Keratinocyte (primary cell): ENCODE measurements around the gene FXYD2. TPM values are rescaled to one million over a fixed set of nuclear protein-coding genes. Genes with fewer than 3 reads are reported as not detected.

Source experiments
- DNase-seq: peaks from one replicate; pipeline ENCODE4 v3.0.0-alpha.2; 2011; ENCODE audit warnings: low read depth, missing footprints, low spot score
- FAIRE-seq: peaks from 2 replicates; lab custom pipeline; 2011; peaks lifted over from hg19 to GRCh38; lab: Jason Lieb, UNC
- H2AFZ ChIP-seq: 2 replicates; pipeline ENCODE4 v1.6.0; 2012; ENCODE audit warnings: low read length, control low read depth, inconsistent platforms; ENCODE audit not compliant: control insufficient read depth
- H3K27ac ChIP-seq: 2 replicates; pipeline ENCODE4 v1.5.1; 2011; ENCODE audit warnings: low read length; ENCODE audit not compliant: control insufficient read depth, insufficient read depth
- H3K27me3 ChIP-seq: 3 replicates; pipeline ENCODE4 v1.6.0; 2011; ENCODE audit warnings: low read length; ENCODE audit not compliant: control insufficient read depth, insufficient read depth; ENCODE audit errors: extremely low read depth
- H3K36me3 ChIP-seq, 2 experiments: 2 replicates in 1 of 2; 3 replicates in 1 of 2; pipeline ENCODE4 v1.5.1; 2011; ENCODE audit warnings: low read length in 2 of 2, mild to moderate bottlenecking in 1 of 2; ENCODE audit not compliant: control insufficient read depth in 2 of 2, insufficient read depth in 2 of 2; ENCODE audit errors: extremely low read depth in 1 of 2
- H3K4me1 ChIP-seq: 3 replicates; pipeline ENCODE4 v1.5.1; 2011; ENCODE audit warnings: low read length; ENCODE audit not compliant: control insufficient read depth, insufficient read depth; ENCODE audit errors: extremely low read depth
- H3K4me2 ChIP-seq: 3 replicates; pipeline ENCODE4 v1.6.0; 2011; ENCODE audit warnings: low read depth, low read length; ENCODE audit not compliant: control insufficient read depth, insufficient read depth; ENCODE audit errors: extremely low read depth
- H3K4me3 ChIP-seq, 3 experiments: fragments of 200-600 bp in 1 of 3; sonication (generic) in 1 of 3; 2 replicates in 2 of 3; 3 replicates in 1 of 3; pipeline ENCODE4 v1.5.1; 2011 to 2016; ENCODE audit warnings: low read length in 3 of 3, mild to moderate bottlenecking in 3 of 3, control low read depth in 2 of 3, inconsistent platforms in 1 of 3, low read depth in 1 of 3, mixed read lengths in 1 of 3, mixed run types in 1 of 3, moderate library complexity in 1 of 3; ENCODE audit not compliant: control insufficient read depth in 2 of 3, insufficient read depth in 2 of 3; ENCODE audit errors: extremely low read depth in 1 of 3
- H3K79me2 ChIP-seq: 2 replicates; pipeline ENCODE4 v1.6.0; 2012; ENCODE audit warnings: low read length; ENCODE audit not compliant: control insufficient read depth, insufficient read depth
- H3K9ac ChIP-seq: 3 replicates; pipeline ENCODE4 v1.6.0; 2011; ENCODE audit warnings: low read length; ENCODE audit not compliant: control insufficient read depth, insufficient read depth; ENCODE audit errors: extremely low read depth
- H3K9me1 ChIP-seq: 3 replicates; pipeline ENCODE4 v1.6.0; 2011; ENCODE audit warnings: low read length; ENCODE audit not compliant: control insufficient read depth, insufficient read depth; ENCODE audit errors: extremely low read depth
- H3K9me3 ChIP-seq: 2 replicates; pipeline ENCODE4 v1.5.1; 2012; ENCODE audit warnings: low read depth, low read length; ENCODE audit not compliant: control insufficient read depth
- H4K20me1 ChIP-seq: 3 replicates; pipeline ENCODE4 v1.6.0; 2011; ENCODE audit warnings: low read length; ENCODE audit not compliant: control insufficient read depth, insufficient read depth; ENCODE audit errors: extremely low read depth
- CTCF ChIP-seq, 3 experiments: IDR thresholded peaks in 1 of 3; conservative IDR thresholded peaks in 1 of 3; optimal IDR thresholded peaks in 1 of 3; 2 replicates in 2 of 3; 3 replicates in 1 of 3; pipeline versions ENCODE3 to v1.5.1; 2011; ENCODE audit warnings: low read length in 3 of 3, mild to moderate bottlenecking in 3 of 3, moderate library complexity in 2 of 3, control low read depth in 1 of 3, inconsistent platforms in 1 of 3; ENCODE audit not compliant: insufficient read depth in 2 of 3; ENCODE audit errors: extremely low read depth in 1 of 3
- EZH2 ChIP-seq: IDR thresholded peaks from one replicate; pipeline ENCODE4 v1.6.1; 2012; ENCODE audit warnings: inconsistent platforms, mild to moderate bottlenecking, low read length, moderate library complexity
- dilution Hi-C: fragments of 300-500 bp; cut with MboI; formaldehyde crosslinking; loops from one replicate; pipeline ENCODE4 v1.7.0; 2020; ENCODE audit warnings: low sequenced_read_pairs; ENCODE audit not compliant: extremely low pct_ligation_motif_present
- polyA plus RNA-seq, 5 experiments: library from polyadenylated mRNA; depleted of rRNA in 3 of 5; stranded (reverse) in 3 of 5; stranded (forward) in 1 of 5; unstranded in 1 of 5; fragments of >200 nt; gene quantifications; 1 replicate in 1 of 5; 2 replicates in 3 of 5; 3 replicates in 1 of 5; pipeline versions ENCODE4 v1.2.1 to v1.2.3, GENCODE V29; 2011 to 2012; ENCODE audit warnings: missing spikeins in 2 of 5, low read depth in 1 of 5, low replicate concordance in 1 of 5

The FXYD2 gene
- polyA plus RNA-seq, 1 donor (not counting 4 experiments of a cell fraction or from before 2014, with no cell fraction given): not detected

DNA sequence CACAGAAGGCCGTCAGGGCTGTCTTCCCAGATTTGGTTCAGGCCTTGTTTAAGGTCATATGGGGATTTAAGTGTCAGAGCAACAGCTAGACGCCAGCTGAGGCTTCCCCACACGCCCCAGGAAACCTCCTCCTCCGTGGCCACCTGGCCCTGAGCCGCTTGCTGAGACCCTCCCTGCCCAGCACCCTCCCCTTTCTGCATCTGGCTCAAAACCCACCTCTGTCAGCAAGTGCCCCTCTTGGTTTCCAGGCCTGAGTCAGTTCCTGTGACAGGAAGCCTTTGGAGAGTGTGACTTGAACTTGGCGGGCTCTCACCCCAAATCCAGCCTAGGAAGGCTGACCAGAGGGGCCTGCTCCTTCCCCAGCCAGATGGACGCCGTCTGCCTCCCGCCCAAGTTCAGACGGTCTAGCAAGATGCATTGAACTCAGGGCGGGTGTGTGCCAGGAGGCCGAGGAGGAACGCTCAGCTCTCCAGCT is 561 bp downstream of the FXYD2 start:
- no peaks in the 10 kb centered on the region for H3K79me2 ChIP-seq
- no peak overlapping the region for H3K9ac ChIP-seq
- no peak overlapping the region for H3K4me2 ChIP-seq
- DNase-seq (no peak), FAIRE-seq (no peak)
- no peak for TF ChIP-seq CTCF (optimal IDR thresholded peaks at IDR 0.05 in 1 of 3, IDR thresholded peaks at IDR 0.05 in 1 of 3, conservative IDR thresholded peaks at IDR 0.05 in 1 of 3; ENCODE audit: extremely low read depth in 1 of 3, insufficient read depth in 2 of 3, low read length in 3 of 3)
- no peak for TF ChIP-seq EZH2
- peaks cover 22% of the 10 kb centered on the region for H3K4me1 ChIP-seq
- H4K20me1 ChIP-seq: no peaks in the 10 kb centered on the region
- H3K4me3 ChIP-seq: no peak overlapping the region
- H3K36me3 ChIP-seq: no peaks in the 10 kb centered on the region
- H3K27ac ChIP-seq: no peak overlapping the region
- no peaks in the 10 kb centered on the region for H3K9me3 ChIP-seq
- no peak overlapping the region for H2AFZ ChIP-seq
- dilution Hi-C loops: loop anchor here (25.0 kb wide), 1 partner anchor 387 kb away; no protein-coding TSS in a partner anchor
- H3K27me3 ChIP-seq: peaks cover 6% of the 10 kb centered on the region
- H3K9me1 ChIP-seq: no peaks in the 10 kb centered on the region

DNA sequence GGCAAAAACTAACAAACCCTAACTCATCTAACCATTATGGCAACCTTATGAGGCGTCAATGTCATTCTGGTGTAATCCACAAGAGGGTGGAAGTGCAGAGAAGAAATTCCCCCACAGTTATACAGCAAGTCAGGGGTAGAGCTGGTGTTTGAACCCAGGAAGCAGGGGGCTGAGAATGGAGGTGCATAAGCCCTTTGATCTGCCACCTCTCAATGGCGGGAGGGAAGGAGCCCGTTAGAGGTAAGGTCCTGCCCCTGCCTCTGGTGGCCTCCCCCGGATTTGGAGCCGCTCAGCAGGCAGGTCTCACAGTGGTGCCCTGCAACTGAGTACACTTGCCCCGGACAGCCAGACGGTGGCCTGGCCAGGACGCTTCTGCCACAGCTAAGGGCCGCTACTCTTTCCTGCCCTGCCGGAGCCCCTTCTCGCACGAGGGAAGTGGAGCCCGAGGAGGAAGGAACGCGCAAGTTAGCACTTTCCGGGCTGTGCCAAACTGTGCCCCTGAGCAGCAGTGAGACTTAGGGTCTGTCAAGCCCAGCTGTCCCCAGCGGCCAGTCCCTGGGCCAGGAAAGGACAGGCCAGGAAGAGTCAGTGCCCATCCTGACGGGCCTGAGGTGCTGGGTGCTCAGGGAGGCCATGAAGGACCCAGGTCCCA is 1.1 kb downstream of the FXYD2 start:
- no peak overlapping the region for H3K27ac ChIP-seq
- dilution Hi-C loops: loop anchor here (25.0 kb wide), 1 partner anchor 386 kb away; no protein-coding TSS in a partner anchor
- DNase-seq: no peak
- no peaks in the 10 kb centered on the region for H3K79me2 ChIP-seq
- no peaks in the 10 kb centered on the region for H3K9me1 ChIP-seq
- H3K4me3 ChIP-seq: no peak overlapping the region
- H3K9ac ChIP-seq: no peak overlapping the region
- H2AFZ ChIP-seq: no peak overlapping the region
- no peak for FAIRE-seq
- H3K36me3 ChIP-seq: no peaks in the 10 kb centered on the region
- TF ChIP-seq CTCF (optimal IDR thresholded peaks at IDR 0.05 in 1 of 3, IDR thresholded peaks at IDR 0.05 in 1 of 3, conservative IDR thresholded peaks at IDR 0.05 in 1 of 3; ENCODE audit: extremely low read depth in 1 of 3, insufficient read depth in 2 of 3, low read length in 3 of 3) (peak in 2 of 3 experiments; percentile 31), EZH2 (no peak)
- no peaks in the 10 kb centered on the region for H3K9me3 ChIP-seq
- peaks cover 6% of the 10 kb centered on the region for H3K27me3 ChIP-seq
- H4K20me1 ChIP-seq: no peaks in the 10 kb centered on the region
- H3K4me1 ChIP-seq: peaks cover 20% of the 10 kb centered on the region
- no peak overlapping the region for H3K4me2 ChIP-seq
